Ascending aorta (tissue), 2 donors: Measurements from ENCODE around the gene SRR. TPM values are rescaled to one million over a fixed set of nuclear protein-coding genes. Genes with fewer than 3 reads are reported as not detected.

Experiments
- DNase-seq, 2 donors: peaks; one replicate each; pipeline ENCODE4 v3.0.0-alpha.2; 2019; ENCODE audit warnings: low spot score in 2 of 2
- H3K27ac ChIP-seq, 2 donors: fragments of 200-600 bp; sonication (generic); one replicate each; pipeline ENCODE4 v1.5.1; 2016 to 2017; ENCODE audit warnings: mild to moderate bottlenecking in 1 of 2
- H3K27me3 ChIP-seq: fragments of 200-600 bp; sonication (generic); one replicate; pipeline ENCODE4 v1.5.1; 2017
- H3K36me3 ChIP-seq, 2 donors: fragments of 200-600 bp; sonication (generic); one replicate each; pipeline ENCODE4 v1.5.1; 2016
- H3K4me1 ChIP-seq, 2 donors: fragments of 200-600 bp; sonication (generic); one replicate each; pipeline ENCODE4 v1.5.1; 2016 to 2017; ENCODE audit warnings: mild to moderate bottlenecking in 1 of 2
- H3K4me3 ChIP-seq, 2 donors: fragments of 200-600 bp; sonication (generic); one replicate each; pipeline ENCODE4 v1.5.1; 2016 to 2017; ENCODE audit warnings: mild to moderate bottlenecking in 1 of 2
- H3K9me3 ChIP-seq, 2 donors: fragments of 200-600 bp; sonication (generic); one replicate each; pipeline ENCODE4 v1.5.1; 2016
- intact Hi-C: fragments of 100-400 bp; cut with DNase I; formaldehyde crosslinking; loops from one replicate; pipeline ENCODE4 v1.15.1; 2023
- total RNA-seq: library from RNA; depleted of rRNA; stranded (reverse); fragments of >200 nt; gene quantifications from one replicate; pipeline ENCODE4 v1.1.0, GENCODE V29; 2016
- TF ChIP-seq, protein P1 (sequence below), 3 experiments: fragments of 200-600 bp in 2 of 3; fragments of 450-650 bp in 1 of 3; sonication (generic) in 2 of 3; IDR thresholded peaks; one replicate each; pipeline ENCODE4 v1.5.1; 2016 to 2019; ENCODE audit warnings: antibody characterized with exemption in 3 of 3, mild to moderate bottlenecking in 1 of 3, moderate library complexity in 1 of 3

The SRR gene
- total RNA-seq, 1 donor from 2014 or later: not detected

DNA sequence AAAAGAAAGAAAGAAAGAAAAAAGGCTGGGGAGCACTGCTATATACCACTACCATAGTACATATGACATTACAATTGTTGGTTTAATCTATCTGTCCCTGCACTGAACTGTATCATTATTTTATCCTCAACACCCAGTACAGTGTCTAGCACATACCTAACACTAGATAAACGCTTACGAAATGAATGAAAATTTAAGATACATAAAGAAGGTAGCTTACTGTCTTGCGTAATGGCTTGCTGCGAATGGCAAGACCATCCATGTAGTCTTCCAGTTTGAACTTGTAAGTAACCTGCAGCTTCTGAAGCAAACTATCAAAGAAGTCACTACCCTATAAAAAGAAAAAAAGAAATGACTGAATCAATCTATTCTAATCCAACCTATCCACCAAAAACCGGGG is 6.7 kb upstream of the SRR start:
- DNase-seq: no peak
- TF ChIP-seq, protein P1, sequence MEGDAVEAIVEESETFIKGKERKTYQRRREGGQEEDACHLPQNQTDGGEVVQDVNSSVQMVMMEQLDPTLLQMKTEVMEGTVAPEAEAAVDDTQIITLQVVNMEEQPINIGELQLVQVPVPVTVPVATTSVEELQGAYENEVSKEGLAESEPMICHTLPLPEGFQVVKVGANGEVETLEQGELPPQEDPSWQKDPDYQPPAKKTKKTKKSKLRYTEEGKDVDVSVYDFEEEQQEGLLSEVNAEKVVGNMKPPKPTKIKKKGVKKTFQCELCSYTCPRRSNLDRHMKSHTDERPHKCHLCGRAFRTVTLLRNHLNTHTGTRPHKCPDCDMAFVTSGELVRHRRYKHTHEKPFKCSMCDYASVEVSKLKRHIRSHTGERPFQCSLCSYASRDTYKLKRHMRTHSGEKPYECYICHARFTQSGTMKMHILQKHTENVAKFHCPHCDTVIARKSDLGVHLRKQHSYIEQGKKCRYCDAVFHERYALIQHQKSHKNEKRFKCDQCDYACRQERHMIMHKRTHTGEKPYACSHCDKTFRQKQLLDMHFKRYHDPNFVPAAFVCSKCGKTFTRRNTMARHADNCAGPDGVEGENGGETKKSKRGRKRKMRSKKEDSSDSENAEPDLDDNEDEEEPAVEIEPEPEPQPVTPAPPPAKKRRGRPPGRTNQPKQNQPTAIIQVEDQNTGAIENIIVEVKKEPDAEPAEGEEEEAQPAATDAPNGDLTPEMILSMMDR (IDR thresholded peaks at IDR 0.05): no peak
- Histone ChIP-seq H3K4me3 (no peak overlapping the region), H3K4me1 (peaks cover 0 to 12% of the 10 kb centered on the region in 2 donors), H3K27ac (no peak overlapping the region), H3K9me3 (no peaks in the 10 kb centered on the region), H3K36me3 (peaks cover 35 to 72% of the 10 kb centered on the region in 2 donors), H3K27me3 (no peaks in the 10 kb centered on the region)
- intact Hi-C loops: no loop called here

DNA sequence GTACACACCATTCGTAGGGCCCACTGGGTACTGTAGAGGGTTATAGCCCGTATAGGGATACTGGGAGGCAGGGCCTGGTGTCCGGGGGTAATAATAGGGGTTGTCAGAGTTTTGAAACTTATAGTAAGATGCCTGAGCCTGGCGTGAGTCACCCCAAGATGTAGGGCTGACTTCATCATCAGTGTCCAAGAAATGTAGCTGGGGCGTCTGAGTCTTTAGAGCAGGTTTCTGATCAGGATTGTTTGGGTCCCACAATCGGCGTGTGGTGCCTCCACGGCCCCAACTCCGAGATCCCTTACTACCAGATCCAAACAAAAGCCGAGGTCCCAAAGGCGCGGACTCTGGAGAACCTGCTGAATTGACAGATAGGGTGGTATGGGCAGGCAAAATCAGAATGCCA is 4.6 kb upstream of the SRR start:
- DNase-seq: no peak
- H3K27ac ChIP-seq: no peak overlapping the region
- no peaks in the 10 kb centered on the region for H3K27me3 ChIP-seq
- H3K36me3 ChIP-seq: peaks cover 25 to 56% of the 10 kb centered on the region in 2 donors
- no peaks in the 10 kb centered on the region for H3K9me3 ChIP-seq
- intact Hi-C loops: no loop called here
- H3K4me1 ChIP-seq: peaks cover 0 to 15% of the 10 kb centered on the region in 2 donors
- TF ChIP-seq, protein P1 (IDR thresholded peaks at IDR 0.05): no peak
- H3K4me3 ChIP-seq: no peak overlapping the region

DNA sequence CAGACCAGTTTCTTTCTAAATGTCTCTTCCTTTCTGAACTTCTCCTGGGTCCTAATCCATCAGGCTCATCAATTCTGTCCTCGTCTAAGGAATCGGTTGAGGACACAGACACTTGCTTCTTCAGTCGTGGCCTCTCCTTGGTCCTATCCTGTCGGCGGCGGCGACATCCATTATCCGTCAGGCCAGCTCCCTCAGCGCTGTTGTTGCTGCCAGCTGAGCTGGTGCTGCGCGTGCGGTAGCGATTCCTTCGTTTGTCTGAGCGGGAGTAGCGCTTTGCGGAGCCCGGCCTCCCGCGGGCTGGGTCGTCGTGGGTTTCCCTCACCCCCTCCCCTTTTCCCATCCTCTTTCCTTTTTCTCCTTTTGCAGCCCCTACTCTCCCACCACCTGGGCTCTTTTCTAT is 4.0 kb upstream of the SRR start:
- no peaks in the 10 kb centered on the region for H3K9me3 ChIP-seq
- no peaks in the 10 kb centered on the region for H3K27me3 ChIP-seq
- intact Hi-C loops: loop anchor here (5.0 kb wide), 2 partner anchors 38 to 93 kb away; partner anchors contain the start of genes SGSM2 and TSR1
- H3K27ac ChIP-seq: no peak overlapping the region
- TF ChIP-seq, protein P1 (IDR thresholded peaks at IDR 0.05): no peak
- DNase-seq: no peak
- H3K4me1 ChIP-seq: peaks cover 0 to 18% of the 10 kb centered on the region in 2 donors
- H3K4me3 ChIP-seq: no peak overlapping the region
- peaks cover 21 to 49% of the 10 kb centered on the region in 2 donors for H3K36me3 ChIP-seq

DNA sequence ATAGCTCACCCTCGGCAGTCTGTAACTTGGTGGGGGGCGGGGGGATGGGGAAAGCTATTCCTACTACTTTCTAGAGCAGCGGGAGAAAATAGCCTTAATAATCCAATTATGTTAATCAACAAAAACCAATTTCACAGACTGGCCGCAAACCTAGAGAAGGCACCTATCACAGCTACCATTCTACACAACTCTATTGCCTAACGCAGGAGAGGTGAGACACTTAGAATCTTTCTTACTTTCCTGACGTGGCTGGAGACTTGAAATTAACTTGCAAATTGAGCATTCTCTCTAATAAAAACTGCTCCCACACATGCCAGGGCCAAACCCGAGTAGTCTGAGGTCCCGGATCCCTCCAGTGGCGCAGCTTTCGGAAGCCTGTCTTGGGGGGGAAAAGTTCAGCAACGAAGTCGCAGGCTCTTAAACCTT is 959 bp upstream of the SRR start:
- peaks cover 0 to 18% of the 10 kb centered on the region in 2 donors for H3K4me1 ChIP-seq

DNA sequence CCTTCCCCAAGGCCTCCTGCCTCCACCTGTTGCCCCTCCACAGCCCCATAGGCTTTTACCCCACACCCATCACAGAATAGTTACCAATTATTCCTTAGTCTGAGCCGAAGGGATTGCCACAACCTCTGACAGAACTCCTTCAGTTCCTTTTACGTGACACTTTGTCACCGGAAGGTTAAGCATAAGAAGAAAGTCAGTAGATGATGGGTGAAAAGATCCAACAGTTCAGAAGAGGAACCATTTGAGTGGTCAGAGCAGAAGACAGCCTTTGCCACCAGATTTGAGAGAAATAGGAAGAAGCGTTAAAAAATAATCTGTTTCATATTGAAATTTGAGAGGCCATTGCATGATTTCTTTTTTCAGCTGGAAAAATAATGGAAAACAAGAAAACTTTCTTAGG is 1.2 kb downstream of the SRR start:
- no peaks in the 10 kb centered on the region for H3K27me3 ChIP-seq
- intact Hi-C loops: loop anchor here (5.0 kb wide), 2 partner anchors 32 to 87 kb away; partner anchors contain the start of genes SGSM2 and TSR1
- peaks cover 0 to 21% of the 10 kb centered on the region in 2 donors for H3K4me1 ChIP-seq
- no peak overlapping the region for H3K27ac ChIP-seq
- no peaks in the 10 kb centered on the region for H3K9me3 ChIP-seq
- no peak overlapping the region for H3K4me3 ChIP-seq
- DNase-seq: no peak
- TF ChIP-seq, protein P1 (IDR thresholded peaks at IDR 0.05): no peak
- H3K36me3 ChIP-seq: peaks cover 2 to 5% of the 10 kb centered on the region in 2 donors

More for the DNA sequence above, 959 bp upstream of the SRR start:
- no peaks in the 10 kb centered on the region for H3K9me3 ChIP-seq
- no peak for DNase-seq
- intact Hi-C loops: loop anchor here (5.0 kb wide), 2 partner anchors 35 to 90 kb away; partner anchors contain the start of genes SGSM2 and TSR1
- TF ChIP-seq, protein P1 (IDR thresholded peaks at IDR 0.05): no peak
- H3K27ac ChIP-seq: peak overlapping the region; percentile 84 to 87
- peak overlapping the region; percentile 83 to 99 for H3K4me3 ChIP-seq
- no peaks in the 10 kb centered on the region for H3K27me3 ChIP-seq
- H3K36me3 ChIP-seq: peaks cover 10 to 20% of the 10 kb centered on the region in 2 donors
